GM18861 (cell line): ENCODE data around the gene UBE3C.
"Not testable (repeated sequence)": the region's sequence is repeated elsewhere in the genome, so short reads cannot be mapped to it uniquely, and the experiment has no call there.

Source experiments
- ATAC-seq: cut with Tn5 transposase; IDR thresholded peaks from one replicate; pipeline ENCODE4 v1.9.1; 2021; ENCODE audit not compliant: unreplicated experiment

The UBE3C gene

DNA sequence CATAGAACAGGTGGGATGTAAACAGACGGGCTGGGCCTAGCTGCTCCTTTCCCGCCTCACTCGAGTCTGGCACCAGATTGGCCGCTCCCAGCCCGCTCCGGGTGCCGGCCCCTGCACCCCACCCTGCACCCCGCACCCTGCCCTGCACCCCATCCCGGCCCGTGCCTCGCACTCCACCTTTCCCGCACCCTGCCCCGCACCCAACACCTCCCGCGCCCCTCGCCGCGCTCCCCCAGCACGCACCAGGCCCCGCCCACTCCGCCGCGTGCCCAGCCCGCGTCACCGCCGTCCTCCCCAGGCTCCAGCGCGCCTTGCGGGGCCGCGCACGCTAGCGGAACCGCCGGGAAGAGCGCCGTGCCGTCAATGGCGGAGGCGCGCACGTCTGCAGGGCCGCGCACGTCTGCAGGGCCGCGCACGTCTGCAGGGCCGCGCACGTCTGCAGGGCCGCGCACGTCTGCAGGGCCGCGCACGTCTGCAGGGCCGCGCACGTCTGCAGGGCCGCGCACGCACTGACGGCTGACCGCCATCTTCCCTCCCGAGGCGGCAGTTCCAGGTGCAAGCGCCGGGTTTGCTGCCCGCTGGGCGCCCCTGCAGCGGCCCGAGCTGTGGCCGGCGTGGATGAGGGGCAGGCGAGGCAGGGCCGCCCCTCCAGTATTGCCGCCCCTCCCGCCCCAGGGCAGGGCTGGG is at the start of gene UBE3C:
UBE3C (plus strand) TSS at position 503 of the 687 bp plus-strand sequence. CDS start 347 bp downstream, outside the sequence.
- ATAC-seq = peak; percentile 70

- no peak for ATAC-seq
Observed at GRCh38 chr7:157089100-157089610, 49.6 kb upstream of the UBE3C start.

- no peak for ATAC-seq
Observed at GRCh38 chr7:157090485-157091165, 48.1 kb upstream of the UBE3C start.

DNA sequence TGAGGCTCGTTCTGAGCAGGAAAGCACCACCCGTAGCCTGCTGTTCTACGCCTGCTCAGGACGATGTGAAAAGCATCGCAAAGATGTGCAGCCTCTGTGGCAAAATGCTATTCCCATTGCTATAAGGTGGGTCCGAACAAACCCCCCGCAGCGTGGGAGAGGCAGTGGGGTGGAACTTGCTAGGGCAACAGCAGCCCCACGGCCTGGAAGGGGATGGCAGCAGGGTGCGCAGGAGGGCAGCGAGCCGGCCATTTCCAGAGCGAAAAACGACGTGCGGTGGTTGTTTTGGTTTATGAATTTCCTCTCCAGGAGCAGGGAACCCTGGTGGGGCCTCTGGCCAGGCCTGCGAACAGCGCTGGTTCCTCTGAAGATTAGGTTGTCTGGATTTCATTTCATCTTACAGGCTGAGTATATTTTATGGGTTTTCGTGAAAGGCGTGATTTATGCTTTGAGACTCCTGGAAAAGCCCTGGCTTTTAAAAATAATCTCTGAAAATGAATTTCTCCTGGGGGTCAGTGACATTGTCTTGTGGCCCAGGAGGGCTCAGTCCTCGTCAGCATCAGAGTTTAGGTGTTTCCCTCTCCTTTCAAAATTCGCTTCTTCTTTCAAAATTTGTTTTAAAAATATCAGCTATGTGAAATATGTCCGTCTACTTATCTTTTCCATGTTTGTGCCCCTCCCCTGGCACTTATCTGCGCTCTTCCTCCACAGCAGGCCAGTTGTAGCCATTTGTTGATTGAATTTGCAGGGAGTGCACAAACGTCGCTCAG is 42.3 kb upstream of the UBE3C start:
- no peak for ATAC-seq

DNA sequence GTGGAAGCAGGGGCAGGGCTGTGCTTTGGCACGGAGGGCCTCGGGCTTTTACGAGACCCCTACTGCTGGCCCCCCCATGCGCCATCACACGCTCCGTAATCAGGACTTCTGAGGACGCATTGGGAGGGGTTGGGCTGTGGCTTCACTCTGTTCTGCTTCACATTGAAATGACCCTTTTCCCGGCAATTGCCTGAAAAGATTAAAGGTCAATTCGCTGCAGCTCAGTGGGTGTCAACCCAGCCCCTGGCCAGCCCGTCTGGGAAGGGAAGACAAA is 41.7 kb upstream of the UBE3C start:
- ATAC-seq = no peak

DNA sequence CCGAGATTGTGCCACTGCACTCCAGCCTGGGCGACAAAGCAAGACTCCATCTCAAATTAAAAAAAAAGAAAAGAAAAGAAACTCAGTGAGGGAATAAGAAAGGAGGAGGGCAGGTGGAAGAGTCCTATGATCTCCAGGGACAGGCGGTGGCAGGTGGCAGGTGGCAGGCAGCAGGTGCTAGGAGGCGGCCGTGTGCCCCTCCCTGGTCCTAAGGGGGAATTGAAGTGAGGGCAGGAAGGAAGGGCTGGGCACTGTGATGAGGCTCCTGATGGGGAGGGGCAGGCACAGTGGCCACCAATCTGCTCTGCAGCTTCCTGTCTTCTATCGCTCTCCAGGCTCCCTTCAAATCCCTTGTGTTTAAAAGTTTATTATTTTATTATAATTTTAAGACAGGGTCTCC is 41.2 kb upstream of the UBE3C start:
- ATAC-seq = no peak

DNA sequence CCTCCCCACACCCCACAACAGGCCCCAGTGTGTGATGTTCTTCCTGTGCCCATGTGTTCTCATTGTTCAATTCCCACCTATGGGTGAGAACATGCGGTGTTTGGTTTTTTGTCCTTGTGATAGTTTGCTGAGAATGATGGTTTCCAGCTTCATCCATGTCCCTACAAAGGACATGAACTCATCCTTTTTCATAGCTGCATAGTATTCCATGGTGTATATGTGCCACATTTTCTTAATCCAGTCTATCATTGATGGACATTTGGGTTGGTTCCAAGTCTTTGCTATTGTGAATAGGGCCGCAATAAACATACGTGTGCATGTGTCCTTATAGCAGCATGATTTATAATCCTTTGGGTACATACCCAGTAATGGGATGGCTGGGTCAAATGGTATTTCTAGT is 38.7 kb upstream of the UBE3C start:
- not testable (repeated sequence) for ATAC-seq

DNA sequence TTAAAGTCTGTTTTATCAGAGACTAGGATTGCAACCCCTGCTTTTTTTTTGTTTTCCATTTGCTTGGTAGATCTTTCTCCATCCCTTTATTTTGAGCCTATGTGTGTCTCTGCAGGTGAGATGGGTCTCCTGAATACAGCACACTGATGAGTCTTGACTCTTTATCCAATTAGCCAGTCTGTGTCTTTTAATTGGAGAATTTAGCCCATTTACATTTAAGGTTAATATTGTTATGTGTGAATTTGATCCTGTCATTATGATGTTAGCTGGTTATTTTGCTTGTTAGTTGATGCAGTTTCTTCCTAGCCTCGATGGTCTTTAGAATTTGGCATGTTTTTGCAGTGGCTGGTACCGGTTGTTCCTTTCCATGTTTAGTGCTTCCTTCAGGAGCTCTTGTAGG is 35.1 kb upstream of the UBE3C start:
- ATAC-seq = not testable (repeated sequence)

GRCh38 chr7:157111311-157111710 is 27.4 kb upstream of the UBE3C start:
- no peak for ATAC-seq

DNA sequence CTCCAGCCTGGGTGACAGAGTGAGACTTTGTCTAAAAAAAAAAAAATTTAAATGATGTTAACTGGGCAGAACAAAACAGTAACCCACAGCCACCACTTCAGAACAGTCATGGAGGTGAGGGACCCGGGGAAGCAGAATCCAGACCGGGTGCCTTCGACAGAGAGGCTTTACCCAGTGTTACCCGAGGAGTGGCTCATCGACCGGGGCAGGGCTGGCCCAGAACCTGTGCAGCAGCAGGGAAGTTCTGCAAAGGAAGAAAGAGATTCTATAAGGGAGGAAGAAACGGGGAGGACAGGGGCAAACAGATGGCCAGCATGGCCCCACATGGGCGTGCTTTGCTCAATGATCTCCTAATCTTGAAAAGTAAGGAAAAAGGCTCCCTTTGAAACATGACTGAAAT is 26.0 kb upstream of the UBE3C start:
- no peak for ATAC-seq

DNA sequence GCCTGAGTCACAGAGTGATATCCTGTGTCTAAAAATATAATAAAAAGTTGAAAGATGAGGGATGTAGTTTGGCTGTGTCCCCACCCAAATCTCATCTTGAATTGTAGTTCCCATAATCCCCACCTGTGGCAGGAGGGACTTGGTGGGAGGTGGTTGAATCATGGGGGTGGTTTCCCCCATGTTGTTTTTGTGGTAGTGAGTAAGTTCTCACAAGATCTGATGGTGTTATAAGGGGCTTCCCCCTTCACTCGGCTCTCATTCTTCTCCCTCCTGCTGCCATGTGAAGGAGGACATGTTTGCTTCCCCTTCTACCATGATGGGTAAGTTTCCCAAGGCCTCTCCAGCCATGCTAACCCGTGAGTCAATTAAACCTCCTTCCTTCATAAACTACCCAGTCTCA is 25.1 kb upstream of the UBE3C start:
- no peak for ATAC-seq

GRCh38 chr7:157116762-157117161 is 22.0 kb upstream of the UBE3C start:
- no peak for ATAC-seq

GRCh38 chr7:157117796-157118195 is 20.9 kb upstream of the UBE3C start:
- ATAC-seq = no peak

DNA sequence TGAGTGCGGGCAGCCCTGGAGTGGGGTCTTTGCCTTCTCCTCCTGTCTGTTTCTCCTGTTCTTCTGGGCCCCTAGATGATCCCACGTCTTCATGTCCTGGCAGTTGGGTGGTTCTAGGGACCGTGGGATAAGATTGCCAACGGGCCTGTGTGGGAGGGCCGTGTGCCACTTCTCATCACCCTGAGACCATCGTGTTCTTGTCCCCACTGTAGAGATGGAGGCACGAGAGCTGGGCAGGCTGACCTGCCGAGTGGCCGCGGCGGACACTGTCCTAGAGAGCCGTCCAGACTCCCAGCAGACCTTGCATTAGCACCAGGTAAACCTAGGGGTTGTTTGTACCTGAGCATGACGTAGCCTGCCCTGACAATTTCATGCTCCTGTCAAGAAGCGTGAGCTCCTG is 18.5 kb upstream of the UBE3C start:
- no peak for ATAC-seq

DNA sequence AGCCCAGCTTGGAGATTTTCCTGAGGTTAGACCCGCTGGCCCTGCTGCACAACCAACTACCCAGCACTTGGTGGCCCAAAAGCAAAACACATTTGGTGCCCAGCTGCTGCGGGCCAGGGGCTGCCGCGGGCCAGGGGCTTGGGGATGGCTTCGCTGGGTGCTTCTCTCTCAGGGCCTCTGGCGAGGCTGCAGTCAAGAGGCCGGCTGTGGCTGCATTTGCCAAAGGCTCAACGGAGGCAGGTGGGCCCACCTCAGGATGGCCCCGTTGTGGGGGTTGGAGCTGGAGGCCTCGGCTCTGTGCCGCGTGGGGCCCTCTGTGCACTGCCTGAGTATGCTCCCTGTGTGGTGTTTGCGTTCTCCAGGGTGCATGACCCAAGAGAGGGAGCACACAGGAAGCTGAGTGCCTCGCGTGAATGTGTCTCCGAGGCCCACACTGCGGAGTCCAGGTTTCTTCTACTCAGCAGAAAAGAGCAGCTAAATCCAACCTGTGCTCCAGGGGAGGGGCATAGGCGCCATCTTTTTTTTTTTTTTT is 17.5 kb upstream of the UBE3C start:
- no peak for ATAC-seq

- no peak for ATAC-seq
Observed at GRCh38 chr7:157122800-157123495, 15.8 kb upstream of the UBE3C start.

GRCh38 chr7:157124690-157125089 is 14.0 kb upstream of the UBE3C start:
- no peak for ATAC-seq

- no peak for ATAC-seq
Observed at GRCh38 chr7:157125376-157126223, 13.1 kb upstream of the UBE3C start.

GRCh38 chr7:157126921-157127320 is 11.8 kb upstream of the UBE3C start:
- no peak for ATAC-seq

DNA sequence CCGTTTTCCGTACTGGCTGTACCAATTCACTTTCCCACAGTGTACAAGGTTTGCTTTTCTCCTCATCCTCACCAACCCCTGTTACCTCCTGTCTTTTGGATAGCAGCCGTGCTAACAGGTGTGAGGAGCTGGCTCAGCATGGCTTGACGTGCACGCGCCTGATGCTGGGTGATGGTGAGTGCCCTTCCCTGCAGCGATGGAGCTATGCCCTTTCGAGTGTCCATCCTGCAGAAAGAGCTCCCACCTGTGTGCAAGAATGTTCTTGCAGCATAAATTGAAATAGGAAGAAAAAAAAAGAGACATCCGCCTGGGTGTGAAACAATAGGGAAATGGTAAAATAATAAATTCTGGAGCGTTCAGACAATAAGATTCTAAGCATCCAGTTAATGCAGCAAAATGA is 9.5 kb upstream of the UBE3C start:
- no peak for ATAC-seq
